ENCODE results near the gene KCNG1.
"Not testable (repeated sequence)": the region's sequence is repeated elsewhere in the genome, so short reads cannot be mapped to it uniquely, and the experiment has no call there.

The KCNG1 gene

DNA sequence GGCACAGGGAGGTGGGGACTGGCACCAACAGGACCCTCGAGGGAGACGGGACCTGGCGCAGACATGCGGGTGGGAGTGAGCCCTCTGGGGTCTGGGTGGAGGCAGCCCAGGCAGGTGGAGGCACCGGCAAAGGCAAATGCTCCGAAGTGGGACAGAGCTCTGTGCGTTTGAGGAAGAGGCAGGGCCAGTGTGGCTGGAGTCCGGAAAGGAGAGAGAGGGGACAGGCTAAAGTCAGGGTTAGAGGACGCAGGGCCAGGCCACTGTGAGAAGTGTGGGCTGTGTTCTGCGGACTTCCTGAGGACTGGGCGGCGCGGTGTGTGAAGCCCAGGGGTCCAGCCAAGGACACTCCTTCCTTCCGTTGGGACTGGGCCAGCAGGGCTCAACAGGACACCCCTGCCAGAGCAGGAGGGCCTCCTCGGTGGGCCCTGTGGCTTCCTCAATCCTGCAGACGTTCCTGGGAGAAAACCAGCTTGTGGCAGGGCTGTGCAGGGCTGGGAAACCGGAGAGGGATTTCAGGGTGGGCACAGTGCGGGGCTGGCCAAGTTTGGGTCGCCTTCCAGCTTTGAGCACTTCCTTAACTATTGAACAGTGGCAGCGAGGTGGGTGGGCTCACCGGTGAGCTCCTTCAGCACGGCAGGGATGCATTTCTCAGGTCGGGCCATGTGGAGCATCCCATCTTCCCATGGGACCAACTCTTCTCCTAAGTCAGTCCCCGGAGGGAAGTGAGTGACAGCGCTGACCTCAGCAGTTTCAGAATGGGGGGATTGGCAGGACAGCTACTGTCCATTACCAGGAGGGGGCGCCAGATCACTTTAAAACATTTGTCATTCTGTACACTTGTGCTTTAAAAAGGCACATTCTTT lies 41.8 kb downstream of the KCNG1 start:
- peak; percentile 64 for DNase-seq

DNA sequence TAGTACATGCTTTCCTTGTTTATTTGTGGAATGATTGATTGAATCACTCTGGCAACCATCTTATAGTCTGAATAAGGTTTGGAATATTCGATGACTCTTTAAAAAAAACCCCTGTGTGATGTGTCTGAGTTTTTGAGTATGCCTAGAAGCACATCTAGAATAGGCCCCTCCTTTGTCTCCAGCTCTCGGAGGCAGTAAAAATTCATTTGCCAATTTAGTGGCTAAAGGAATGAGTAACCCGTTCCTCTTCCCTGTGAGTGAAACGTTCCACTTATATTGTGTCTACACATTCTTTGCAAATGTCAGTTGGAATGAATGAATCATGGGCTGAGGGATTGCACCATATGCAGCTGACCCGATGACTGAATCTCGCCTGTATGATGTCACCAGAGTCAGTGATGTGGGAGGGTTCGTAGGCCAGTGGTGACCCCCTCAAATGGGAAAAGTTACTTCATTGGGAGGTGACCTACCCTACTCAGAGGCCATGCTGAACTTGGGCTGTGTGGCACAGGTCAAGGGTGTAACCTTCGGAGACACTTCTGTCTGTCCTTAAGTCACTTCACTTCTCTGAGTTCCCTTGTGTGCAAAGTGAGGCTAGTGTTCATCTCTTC lies 42.7 kb downstream of the KCNG1 start:
- DNase-seq, result peak; percentile 14

DNA sequence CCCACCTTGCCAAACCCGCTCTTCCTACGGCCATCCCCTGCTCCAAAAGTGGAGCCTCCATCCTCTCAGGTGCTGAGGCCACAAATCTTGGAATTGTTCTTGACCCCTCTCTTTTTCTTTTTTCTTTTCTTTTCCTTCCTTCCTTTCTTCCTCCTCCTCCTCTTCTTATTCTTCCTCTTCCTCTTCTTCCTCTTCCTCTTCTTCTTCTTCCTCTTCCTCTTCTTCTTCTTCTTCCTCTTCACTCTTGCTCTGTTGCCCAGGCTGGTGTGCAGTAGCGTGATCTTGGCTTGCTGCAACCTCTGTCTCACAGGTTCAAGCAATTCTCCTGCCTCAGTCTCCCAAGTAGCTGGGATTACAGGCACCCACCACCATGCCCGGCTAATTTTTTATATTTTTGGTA lies 44.4 kb downstream of the KCNG1 start:
- DNase-seq, result not testable (repeated sequence)

DNA sequence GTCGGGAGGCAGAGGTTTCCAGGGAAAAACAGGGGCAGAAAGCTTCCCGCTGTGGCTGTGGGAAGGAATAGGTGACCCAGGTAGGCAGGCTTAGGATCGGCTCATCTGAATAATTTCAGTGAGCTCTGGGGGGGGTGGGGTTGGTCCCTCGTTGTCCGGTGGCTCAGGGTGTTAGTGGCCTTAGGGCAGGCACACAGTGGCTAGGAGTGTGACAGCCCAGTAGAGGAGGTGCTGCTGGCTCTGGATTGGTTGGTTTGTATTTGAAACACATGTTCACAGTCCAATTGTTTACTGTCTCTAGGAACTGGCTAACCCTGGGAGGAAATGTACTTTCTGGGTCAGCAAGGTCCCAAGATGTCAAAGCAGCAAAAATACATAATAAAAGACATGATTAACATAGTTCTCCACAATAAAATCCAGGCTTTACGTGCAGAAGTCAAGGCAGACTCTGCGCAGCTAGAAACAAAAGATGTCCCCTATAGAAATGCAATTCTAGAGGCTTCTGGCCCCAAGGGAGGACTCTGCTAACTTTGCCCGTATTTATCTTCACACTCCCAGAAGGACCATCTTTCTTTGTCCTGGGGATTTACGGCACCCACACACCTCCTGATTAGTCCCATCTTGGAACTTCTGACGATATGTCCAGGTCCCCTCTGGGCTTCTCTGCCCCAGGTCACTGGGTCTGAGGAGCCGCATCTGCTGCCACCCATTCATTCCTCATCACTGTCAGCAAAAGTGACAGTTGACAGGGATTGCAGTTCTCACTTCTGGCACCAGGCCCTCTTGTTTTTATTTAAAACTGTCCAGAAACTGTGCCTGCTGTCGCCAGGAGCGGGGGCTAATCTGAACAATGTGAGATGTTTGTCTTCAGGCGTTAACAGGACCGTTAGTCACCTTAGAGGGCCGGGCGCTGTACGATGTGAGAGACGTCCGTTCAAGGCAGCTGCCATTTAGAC lies 45.6 kb downstream of the KCNG1 start:
- DNase-seq, result no peak

DNA sequence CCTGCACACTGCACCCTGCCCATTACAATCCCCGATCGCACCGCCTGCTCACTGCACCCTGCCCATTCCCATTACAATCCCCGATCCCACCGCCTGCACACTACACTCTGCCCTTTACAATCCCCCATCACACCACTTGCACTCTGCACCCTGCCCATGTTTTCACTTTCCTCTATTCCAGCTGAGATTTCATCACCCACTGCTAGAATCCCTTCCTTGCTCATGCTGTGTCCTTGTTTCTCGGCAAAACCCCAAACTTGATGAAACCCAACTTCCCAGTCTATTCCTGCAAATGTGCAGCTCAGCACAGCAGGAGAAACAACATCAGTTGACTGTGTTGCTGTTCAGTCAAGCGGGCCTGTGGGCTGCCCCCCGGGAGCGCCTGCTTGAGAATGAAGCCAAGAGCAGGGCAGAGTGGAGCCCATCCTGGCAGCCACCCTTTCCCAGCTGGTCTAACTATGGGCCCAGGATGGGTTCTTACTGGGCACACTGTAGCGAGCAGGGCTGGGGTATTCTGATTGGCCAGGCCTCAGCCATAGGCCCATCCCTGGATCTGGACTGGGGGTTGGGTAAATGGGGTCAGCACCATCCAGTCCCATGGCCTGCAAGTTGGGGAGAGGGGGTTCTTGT lies 47.1 kb downstream of the KCNG1 start:
- no peak for DNase-seq

GRCh38 chr20:50969912-50970311 lies 53.0 kb downstream of the KCNG1 start:
- no peak for DNase-seq

DNA sequence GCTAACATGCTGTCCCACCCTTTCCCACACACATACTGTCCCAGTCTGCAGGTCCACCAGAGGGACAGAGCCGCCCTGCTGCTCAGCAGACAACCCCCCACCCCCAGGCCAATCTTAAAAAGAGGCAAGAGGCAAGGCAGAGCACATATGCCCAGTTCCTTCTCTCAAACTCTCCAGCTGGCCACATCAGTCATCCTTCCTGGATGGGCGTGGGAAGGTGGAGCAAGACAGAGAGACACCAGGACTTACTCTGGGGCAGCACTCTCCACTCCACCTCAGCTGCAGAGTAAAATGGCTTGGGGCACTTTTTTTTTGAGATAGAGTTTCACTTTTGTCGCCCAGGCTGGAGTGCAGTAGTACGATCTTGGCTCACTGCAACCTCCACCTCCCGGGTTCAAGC lies 53.5 kb downstream of the KCNG1 start:
- no peak for DNase-seq

GRCh38 chr20:50968289-50968688 lies 54.6 kb downstream of the KCNG1 start:
- no peak for DNase-seq

- DNase-seq, result no peak
These were observed 55.3 kb downstream of the KCNG1 start for GRCh38 chr20:50967586-50967985.

GRCh38 chr20:50959543-50960126 lies 63.3 kb downstream of the KCNG1 start:
- DNase-seq, result no peak

DNA sequence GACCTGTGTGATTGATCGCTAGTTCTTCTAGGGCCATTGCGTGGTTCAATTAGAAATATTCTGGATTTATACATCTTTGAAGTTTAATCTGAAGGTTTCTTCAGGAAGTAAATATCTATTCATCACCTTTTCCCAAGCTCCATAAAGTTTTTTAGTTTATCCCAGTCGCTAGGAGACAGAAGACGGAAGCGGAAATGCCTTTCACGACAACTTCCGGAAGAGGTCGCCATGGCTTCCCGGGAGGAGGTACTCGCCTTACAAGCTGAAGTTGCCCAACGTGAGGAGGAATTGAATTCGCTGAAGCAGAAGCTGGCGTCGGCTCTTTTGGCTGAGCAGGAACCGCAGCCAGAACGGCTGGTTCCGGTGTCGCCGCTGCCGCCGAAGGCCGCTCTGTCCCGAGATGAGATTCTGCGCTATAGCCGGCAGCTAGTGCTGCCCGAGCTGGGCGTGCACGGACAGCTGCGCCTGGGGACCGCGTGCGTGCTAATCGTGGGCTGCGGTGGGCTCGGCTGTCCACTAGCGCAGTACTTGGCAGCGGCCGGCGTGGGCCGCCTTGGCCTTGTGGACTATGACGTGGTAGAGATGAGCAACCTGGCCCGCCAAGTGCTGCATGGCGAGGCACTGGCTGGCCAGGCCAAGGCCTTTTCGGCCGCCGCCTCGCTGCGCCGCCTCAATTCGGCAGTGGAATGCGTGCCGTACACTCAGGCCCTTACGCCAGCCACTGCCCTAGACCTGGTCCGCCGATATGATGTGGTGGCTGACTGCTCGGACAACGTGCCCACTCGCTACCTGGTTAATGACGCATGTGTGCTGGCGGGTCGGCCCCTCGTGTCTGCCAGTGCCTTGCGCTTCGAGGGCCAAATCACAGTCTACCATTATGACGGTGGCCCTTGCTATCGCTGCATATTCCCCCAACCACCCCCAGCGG lies 64.0 kb downstream of the KCNG1 start, which contains the start of gene MOCS3:
MOCS3 (plus strand) TSS at position 204 of the 928 bp plus-strand sequence; CDS start at position 229, 25 bp downstream.
- peak; percentile 98 for DNase-seq

DNA sequence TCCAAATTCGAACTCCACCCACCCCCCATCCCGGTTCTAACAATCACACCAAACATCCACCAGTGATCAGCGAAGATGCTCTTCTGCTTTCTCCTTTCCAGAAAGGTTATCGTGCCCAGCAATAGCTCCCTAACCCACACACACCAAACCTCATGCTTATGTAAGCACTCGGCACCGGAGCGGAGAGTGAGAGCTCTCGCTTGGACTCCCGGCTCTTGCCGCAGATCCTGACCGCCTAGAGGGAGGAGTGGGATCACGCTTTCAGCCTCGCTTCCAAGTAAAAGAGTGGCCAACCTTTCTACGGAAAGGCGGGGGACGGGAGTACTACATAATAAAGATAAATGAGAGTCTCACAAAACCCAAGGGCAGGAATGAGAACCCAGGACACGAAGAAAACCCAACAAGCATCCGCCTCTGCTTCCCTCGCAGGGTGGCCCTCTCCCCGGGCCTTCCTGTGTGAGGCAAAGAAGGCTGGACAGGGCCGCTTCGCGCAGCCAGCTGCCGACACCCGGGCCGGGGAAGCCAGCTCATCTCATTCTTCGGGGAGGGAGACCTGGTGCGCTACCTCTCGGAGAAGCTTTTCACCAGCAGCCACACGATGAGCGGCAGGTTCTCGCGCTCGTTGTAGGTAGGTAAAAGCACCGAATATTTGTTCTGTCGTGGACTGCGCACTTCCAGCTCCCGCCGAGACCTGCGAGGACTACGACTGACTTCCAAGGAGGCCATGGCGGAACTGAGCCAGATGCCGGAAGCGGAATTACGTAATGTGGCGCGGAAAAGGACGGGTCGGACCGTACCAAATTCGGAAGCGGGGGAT lies 64.9 kb downstream of the KCNG1 start, which contains the start of gene DPM1:
DPM1 (minus strand) TSS at position 735 of the 817 bp plus-strand sequence; CDS start at position 726, 9 bp downstream.
- peak; percentile 98 for DNase-seq

DNA sequence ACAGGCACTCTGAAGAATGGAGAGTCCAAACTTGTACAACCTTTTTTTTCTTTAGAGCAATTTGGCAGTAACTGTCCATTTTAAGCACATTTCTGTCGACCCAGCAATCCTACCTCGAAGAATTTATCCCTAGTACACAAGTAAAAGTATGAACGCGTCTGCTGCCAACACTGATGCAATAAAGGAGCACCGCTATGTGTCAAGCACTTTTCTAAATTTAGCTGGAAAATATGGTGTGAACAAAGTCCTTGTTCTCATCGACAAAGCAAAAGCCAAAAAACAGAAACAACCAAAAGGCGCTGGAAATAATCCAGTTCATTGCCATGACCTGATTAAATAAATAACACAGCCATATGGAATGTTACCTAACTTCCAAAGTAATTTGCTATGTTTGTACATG lies 65.6 kb downstream of the KCNG1 start:
- DNase-seq, result no peak

- DNase-seq, result no peak
These were observed 69.1 kb downstream of the KCNG1 start for GRCh38 chr20:50953821-50954220.
